GM12873 (cell line): Measurements from ENCODE around the gene PCSK5.

Experiments
- CTCF ChIP-seq: IDR thresholded peaks from 2 replicates; pipeline ENCODE4 v1.5.1; 2012; ENCODE audit warnings: low read depth, mild to moderate bottlenecking, moderate library complexity, low read length, control low read depth; ENCODE audit not compliant: insufficient read depth; ENCODE audit errors: missing control alignments

The PCSK5 gene

DNA sequence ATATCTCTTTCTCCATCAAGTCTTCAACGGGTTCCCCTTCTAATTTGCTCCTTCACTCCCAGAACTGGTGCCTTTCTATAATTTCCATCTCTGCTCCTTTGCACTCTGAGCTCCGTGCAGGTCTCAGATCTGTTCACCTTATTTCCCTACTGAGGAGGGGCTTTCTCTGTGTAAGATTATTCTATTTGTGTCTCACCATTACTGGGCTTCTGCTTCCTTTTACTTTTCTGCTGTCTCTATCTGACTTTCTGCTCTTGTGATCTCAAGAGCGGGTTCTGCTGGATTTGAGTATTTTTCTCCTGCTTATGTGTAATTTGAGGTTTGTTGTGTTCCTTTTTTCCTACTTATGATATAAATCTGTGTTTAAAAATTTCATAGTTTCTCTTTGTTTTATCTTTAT is 117.5 kb downstream of the PCSK5 start:
- no peak for TF ChIP-seq CTCF

- no peak for TF ChIP-seq CTCF
Observed at GRCh38 chr9:76013809-76014208, 123.3 kb downstream of the PCSK5 start.

DNA sequence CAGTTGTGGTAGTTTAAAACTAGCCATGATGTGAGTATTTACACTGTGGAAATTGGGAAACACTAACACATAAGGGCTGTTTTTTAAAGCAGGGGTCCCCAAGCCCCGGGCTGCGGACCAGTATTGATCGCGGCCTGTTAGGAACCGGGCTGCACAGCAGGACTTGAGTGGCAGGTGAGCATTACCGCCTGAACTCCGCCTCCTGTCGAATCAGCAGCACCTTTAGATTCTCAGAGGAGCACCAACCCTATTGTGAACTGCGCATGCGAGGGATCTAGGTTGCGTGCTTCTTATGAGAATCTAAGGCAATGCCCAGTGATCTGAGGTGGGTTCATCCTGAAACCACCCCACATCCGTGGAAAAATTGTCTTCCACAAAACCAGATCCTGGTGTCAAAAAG is 127.8 kb downstream of the PCSK5 start:
- TF ChIP-seq CTCF, result no peak

GRCh38 chr9:76018761-76019160 is 128.3 kb downstream of the PCSK5 start:
- no peak for TF ChIP-seq CTCF

DNA sequence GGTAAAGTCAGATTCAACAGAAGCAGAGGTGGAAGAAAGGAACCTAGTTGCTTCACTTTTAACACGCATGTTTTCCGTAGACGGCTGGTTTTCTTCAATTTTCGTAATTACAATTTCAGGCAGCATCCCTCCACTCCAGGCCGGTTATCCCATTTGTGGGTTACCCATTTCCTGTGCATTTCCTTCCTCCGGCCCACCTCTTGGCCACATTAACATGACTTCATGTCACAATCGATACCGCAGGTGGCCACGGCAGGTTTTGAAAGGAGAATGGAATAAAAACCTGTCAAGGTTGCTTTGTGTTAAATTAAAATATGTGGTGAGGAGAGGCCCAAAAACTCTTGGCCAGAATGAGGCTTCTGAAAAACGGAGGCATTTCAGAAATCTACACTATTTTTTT is 130.2 kb downstream of the PCSK5 start:
- no peak for TF ChIP-seq CTCF

- TF ChIP-seq CTCF, result no peak
Observed at GRCh38 chr9:76022317-76022716, 131.8 kb downstream of the PCSK5 start.

GRCh38 chr9:76023715-76024195 is 133.3 kb downstream of the PCSK5 start:
- TF ChIP-seq CTCF, result no peak

- no peak for TF ChIP-seq CTCF
Observed at GRCh38 chr9:76025286-76025685, 134.8 kb downstream of the PCSK5 start.
